Tibial artery (tissue), 4 donors: Measurements from ENCODE around the gene TMC5.

Experiments
- DNase-seq, 2 donors: peaks; one replicate each; pipeline ENCODE4 v3.0.0-alpha.2; 2019
- H3K27ac ChIP-seq, 2 donors: fragments of 200-600 bp; sonication (generic) in 1 of 2; 1 replicate in 1 of 2; 2 replicates in 1 of 2; pipeline ENCODE4 v1.5.1; 2018 to 2019; ENCODE audit warnings: mild to moderate bottlenecking in 1 of 2
- H3K27me3 ChIP-seq, 2 donors: fragments of 200-600 bp; sonication (generic) in 1 of 2; one replicate each; pipeline versions ENCODE4 v1.5.1 to v1.6.0; 2016 to 2019
- H3K36me3 ChIP-seq, 3 donors: fragments of 200-600 bp; sonication (generic) in 2 of 3; one replicate each; pipeline ENCODE4 v1.5.1; 2016 to 2019; ENCODE audit warnings: mild to moderate bottlenecking in 2 of 3
- H3K4me1 ChIP-seq, 4 donors: fragments of 200-600 bp; sonication (generic) in 2 of 4; 1 replicate in 3 of 4; 2 replicates in 1 of 4; pipeline ENCODE4 v1.5.1; 2016 to 2019
- H3K4me3 ChIP-seq, 2 donors: fragments of 200-600 bp; sonication (generic) in 1 of 2; 1 replicate in 1 of 2; 2 replicates in 1 of 2; pipeline ENCODE4 v1.5.1; 2018 to 2019; ENCODE audit warnings: mild to moderate bottlenecking in 2 of 2
- H3K9me3 ChIP-seq, 3 donors: fragments of 200-600 bp; sonication (generic) in 1 of 3; one replicate each; pipeline ENCODE4 v1.5.1; 2016 to 2019
- intact Hi-C: fragments of 100-400 bp; cut with DNase I; formaldehyde crosslinking; loops from one replicate; pipeline ENCODE4 v1.15.0; 2023; ENCODE audit warnings: low total_unique reads
- TF ChIP-seq, protein P1 (sequence below), 2 experiments: fragments of 200-600 bp in 1 of 2; fragments of 450-650 bp in 1 of 2; IDR thresholded peaks; one replicate each; pipeline ENCODE4 v1.5.1; 2017 to 2019; ENCODE audit warnings: antibody characterized with exemption in 2 of 2, mild to moderate bottlenecking in 1 of 2, moderate library complexity in 1 of 2

Gene TMC5

DNA sequence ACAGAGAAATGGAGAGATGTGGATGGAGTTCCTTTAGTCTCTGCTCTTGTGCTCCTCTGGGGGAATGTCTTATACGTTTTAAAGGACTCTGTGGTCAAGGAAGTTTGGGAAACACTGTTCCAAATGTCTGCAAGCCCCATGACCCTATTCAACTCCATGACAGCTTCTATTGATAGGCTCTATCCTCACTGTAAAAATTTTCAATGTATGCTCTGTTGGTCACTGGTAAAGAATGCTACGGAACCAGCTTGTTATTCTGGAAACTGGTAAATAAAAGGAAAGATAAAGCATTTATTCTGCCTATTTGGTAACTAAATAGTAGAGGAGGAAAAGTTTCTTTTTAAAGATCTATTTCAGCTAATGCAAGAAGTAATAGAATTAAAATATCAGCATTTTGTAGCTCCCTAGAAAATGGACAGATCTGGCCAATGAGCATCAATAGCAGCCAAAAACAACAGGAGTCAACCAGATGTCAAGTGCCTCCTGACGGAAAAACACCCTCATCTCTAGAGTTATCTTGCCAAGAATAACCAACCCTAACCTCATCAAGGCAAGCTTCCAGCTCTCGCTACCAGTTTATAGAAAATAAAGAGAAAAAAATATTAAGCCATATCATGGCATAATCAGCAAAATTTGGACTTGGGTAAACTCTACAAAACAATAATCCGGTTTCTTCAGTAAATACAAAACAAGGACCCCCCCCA, 88.1 kb downstream of the TMC5 start:
- TF ChIP-seq, protein P1, sequence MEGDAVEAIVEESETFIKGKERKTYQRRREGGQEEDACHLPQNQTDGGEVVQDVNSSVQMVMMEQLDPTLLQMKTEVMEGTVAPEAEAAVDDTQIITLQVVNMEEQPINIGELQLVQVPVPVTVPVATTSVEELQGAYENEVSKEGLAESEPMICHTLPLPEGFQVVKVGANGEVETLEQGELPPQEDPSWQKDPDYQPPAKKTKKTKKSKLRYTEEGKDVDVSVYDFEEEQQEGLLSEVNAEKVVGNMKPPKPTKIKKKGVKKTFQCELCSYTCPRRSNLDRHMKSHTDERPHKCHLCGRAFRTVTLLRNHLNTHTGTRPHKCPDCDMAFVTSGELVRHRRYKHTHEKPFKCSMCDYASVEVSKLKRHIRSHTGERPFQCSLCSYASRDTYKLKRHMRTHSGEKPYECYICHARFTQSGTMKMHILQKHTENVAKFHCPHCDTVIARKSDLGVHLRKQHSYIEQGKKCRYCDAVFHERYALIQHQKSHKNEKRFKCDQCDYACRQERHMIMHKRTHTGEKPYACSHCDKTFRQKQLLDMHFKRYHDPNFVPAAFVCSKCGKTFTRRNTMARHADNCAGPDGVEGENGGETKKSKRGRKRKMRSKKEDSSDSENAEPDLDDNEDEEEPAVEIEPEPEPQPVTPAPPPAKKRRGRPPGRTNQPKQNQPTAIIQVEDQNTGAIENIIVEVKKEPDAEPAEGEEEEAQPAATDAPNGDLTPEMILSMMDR (IDR thresholded peaks at IDR 0.05): no peak
- Histone ChIP-seq H3K36me3 (peaks cover 56 to 72% (median 66%) of the 10 kb centered on the region in 3 donors), H3K27ac (no peak overlapping the region), H3K9me3 (no peaks in the 10 kb centered on the region), H3K27me3 (no peaks in the 10 kb centered on the region), H3K4me3 (no peak overlapping the region), H3K4me1 (peaks cover 0 to 16% (median 13%) of the 10 kb centered on the region in 4 donors)
- no peak for DNase-seq
- intact Hi-C loops: no loop called here

DNA sequence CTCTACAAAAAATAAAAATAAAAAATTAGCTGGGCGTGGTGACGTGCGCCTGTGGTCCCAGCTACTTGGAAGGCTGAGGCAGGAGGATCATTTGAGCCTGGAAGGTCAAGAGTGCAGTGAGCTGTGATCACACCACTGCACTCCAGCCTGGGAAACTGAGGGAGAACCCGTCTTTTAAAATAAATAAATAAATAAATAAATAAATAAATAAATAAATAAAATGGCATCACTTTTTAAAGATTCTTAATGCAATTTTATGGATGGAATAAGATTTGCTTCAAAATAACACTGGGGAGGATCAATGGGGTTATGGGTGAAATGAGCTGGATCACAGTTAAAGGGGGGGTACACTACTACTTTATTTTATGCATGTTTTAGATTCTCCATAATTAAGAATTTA, 89.3 kb downstream of the TMC5 start:
- Histone ChIP-seq H3K27me3 (no peaks in the 10 kb centered on the region), H3K4me1 (peaks cover 0 to 16% (median 13%) of the 10 kb centered on the region in 4 donors), H3K36me3 (peaks cover 47 to 68% (median 58%) of the 10 kb centered on the region in 3 donors), H3K27ac (no peak overlapping the region), H3K4me3 (no peak overlapping the region), H3K9me3 (no peaks in the 10 kb centered on the region)
- DNase-seq: no peak
- intact Hi-C loops: no loop called here
- TF ChIP-seq, protein P1 (IDR thresholded peaks at IDR 0.05): no peak

DNA sequence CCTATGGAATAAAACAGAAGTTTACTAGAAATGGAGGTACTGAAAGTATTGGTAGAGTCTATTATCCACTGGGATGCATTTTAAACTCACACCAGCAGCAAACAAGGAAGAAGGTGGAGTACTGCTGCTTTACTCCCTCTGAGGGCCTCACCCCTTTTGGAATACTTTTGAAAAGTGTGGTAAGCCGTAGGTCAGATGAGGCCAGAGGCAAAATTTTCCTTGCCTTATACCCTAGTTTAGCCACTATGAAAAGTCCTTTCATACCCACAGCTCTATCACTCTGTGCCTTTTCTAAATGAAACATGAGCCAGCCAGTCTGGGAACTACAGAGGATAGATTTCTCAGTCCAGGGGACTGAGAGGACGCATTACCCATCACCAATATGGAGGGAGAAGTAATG, 90.2 kb downstream of the TMC5 start:
- Histone ChIP-seq H3K27me3 (no peaks in the 10 kb centered on the region), H3K4me1 (peaks cover 0 to 16% (median 13%) of the 10 kb centered on the region in 4 donors), H3K4me3 (no peak overlapping the region), H3K27ac (no peak overlapping the region), H3K36me3 (peaks cover 42 to 63% (median 50%) of the 10 kb centered on the region in 3 donors), H3K9me3 (no peaks in the 10 kb centered on the region)
- TF ChIP-seq, protein P1 (IDR thresholded peaks at IDR 0.05): no peak
- no peak for DNase-seq
- intact Hi-C loops: no loop called here

DNA sequence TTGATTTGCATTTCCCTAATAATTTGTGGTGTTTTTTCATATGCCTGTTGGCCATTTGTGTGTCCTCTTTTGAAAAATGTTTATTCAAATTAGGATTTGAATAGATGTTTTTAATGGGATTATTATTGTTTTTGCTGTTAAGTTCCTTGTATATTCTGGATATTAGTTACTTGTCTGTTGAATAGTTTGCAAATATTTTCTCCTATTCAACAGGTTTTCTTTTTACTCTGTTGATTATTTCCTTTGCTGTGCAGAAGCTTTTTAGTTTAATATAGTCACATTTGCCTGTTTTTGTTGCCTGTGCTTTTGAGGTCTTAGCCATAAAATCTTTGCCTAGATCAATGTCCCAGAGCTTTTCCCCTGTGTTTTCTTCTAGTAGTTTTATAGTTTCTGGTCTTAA, 94.6 kb downstream of the TMC5 start:
- H3K4me1 ChIP-seq: no peaks in the 10 kb centered on the region
- no peak for DNase-seq
- no peak overlapping the region for H3K4me3 ChIP-seq
- H3K36me3 ChIP-seq: peaks cover 42 to 57% (median 52%) of the 10 kb centered on the region in 3 donors
- no peaks in the 10 kb centered on the region for H3K27me3 ChIP-seq
- H3K9me3 ChIP-seq: no peaks in the 10 kb centered on the region
- intact Hi-C loops: no loop called here
- no peak overlapping the region for H3K27ac ChIP-seq
- TF ChIP-seq, protein P1 (IDR thresholded peaks at IDR 0.05): no peak

DNA sequence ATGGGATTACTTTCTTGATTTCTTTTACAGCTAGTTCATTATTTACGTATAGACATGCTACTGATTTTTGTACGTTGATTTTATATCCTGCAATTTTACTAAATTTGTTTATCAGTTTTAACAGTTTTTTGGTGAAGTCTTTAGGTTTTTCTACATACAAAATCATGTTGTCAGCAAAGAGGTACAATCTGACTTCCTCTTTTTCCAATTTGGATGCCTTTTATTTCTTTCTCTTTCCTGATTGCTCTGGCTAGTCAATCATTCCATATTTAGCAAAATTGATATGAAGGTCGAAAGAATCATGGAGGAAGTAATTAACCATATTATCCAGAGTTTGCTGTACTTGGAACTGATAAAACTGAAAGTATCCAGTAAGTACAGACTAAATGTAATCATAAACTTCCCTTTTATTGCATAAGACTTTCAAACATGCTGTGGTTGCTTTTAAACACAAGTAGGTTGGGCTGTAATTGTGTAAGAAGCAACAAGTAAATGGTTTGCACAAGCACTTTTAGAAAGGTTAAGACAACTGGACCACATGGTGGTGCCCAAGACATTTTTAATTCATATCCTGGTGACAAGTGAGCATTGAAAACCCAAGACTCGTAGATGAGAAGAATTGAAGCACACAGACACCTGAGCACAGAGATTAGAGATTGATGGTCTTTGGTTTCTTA, 95.8 kb downstream of the TMC5 start:
- Histone ChIP-seq H3K9me3 (no peaks in the 10 kb centered on the region), H3K36me3 (peaks cover 40 to 50% (median 42%) of the 10 kb centered on the region in 3 donors), H3K27me3 (no peaks in the 10 kb centered on the region), H3K4me1 (peaks cover 0 to 3% (median 0%) of the 10 kb centered on the region in 4 donors), H3K27ac (no peak overlapping the region), H3K4me3 (no peak overlapping the region)
- no peak for DNase-seq
- intact Hi-C loops: no loop called here
- TF ChIP-seq, protein P1 (IDR thresholded peaks at IDR 0.05): no peak
